ENCODE measurements around the gene SLC4A9.
"Not testable (repeated sequence)": the region's sequence is repeated elsewhere in the genome, so short reads cannot be mapped to it uniquely, and the experiment has no call there.

The SLC4A9 gene

GRCh38 chr5:140401362-140402257 is 41.6 kb downstream of the SLC4A9 start, which contains the start of gene ANKHD1:
TSS of gene ANKHD1 (plus strand) at chr5:140401833. CDS start at chr5:140401968, 135 bp downstream.
- DNase-seq = peak; percentile 99 to 100

DNA sequence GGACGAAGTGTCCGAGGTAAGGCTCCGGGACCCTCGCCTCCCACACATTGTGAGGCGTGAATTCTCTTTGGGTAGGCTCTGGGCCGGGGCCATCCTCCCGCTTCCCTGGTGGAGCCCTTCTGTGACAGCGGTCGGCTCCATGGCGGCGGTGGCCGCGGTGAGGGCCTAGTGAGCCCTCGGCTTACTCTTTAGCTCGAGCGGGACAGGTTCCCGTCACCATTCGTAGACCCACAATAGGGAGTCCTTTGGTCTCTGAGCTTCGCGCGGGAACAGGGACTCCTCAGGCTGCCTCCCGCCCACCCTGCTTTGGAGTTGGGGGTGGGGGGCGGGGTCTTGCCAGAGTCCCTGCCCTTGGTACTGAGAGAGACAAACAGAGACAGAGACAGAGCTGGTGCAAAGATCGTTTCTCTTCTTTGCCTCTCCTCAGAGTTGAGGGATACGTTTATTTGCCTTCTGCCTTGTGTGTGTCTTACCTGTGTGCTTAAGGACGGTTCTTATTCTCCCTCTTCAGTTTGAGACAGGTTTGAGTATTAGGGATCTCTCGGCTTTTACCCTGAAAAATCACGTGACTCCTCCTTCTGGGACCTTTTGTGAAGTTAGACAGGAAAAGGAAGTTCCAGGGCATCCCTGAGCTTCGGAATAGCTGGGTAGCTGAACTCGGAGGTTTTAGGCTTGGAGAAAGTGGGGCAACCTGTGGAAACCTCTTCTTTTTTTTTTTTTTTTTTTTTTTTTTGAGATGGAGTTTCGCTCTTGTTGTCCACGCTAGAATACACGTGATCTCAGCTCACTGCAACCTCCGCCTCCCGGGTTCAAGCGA is 42.5 kb downstream of the SLC4A9 start:
- DNase-seq = peak; percentile 80 to 94

GRCh38 chr5:140403613-140404012 is 43.6 kb downstream of the SLC4A9 start:
- no peak for DNase-seq

DNA sequence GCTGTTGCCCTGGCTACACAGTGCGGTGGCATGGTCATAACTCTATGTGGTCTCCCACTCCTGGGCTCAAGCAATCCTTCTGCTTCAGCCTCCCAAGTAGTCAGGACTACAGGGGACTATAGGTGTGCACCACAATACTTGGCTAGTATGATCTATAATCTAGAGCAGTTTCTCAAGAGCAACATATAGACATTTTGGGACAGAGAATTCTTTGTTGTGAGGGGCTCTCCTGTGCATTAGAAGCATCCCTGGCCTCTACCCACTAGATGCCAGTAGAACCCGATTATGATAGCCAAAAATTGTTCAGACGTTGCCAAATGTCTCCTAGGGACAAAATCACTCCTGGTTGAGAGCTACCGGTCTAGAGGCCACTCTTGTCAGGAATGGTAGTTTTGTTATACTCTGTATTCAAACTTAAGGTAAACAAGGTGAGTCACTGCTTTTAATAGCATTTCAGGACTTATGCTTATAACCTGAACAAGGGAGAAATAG is 48.8 kb downstream of the SLC4A9 start:
- no peak for DNase-seq

- no peak for DNase-seq
Measured at GRCh38 chr5:140413230-140413629, 53.2 kb downstream of the SLC4A9 start.

GRCh38 chr5:140417235-140417634 is 57.2 kb downstream of the SLC4A9 start:
- DNase-seq = no peak

- no peak for DNase-seq
Measured at GRCh38 chr5:140418862-140419520, 59.0 kb downstream of the SLC4A9 start.

DNA sequence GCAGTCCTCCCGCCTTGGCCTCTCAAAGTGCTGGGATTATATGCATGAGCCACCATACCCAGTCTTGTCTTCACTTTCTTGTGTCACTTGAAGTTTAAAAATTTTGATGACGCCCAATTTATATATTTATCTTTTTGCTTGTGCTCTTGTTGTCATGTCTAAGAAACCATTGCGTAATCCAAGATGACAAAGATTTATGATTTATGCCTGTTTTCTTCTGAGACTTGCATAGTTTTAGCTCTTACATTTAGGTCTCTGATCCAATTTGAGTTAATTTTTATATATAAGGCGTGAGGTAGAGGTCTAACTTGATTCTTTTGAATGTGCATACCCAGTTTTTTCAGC is 60.2 kb downstream of the SLC4A9 start:
- no peak for DNase-seq

DNA sequence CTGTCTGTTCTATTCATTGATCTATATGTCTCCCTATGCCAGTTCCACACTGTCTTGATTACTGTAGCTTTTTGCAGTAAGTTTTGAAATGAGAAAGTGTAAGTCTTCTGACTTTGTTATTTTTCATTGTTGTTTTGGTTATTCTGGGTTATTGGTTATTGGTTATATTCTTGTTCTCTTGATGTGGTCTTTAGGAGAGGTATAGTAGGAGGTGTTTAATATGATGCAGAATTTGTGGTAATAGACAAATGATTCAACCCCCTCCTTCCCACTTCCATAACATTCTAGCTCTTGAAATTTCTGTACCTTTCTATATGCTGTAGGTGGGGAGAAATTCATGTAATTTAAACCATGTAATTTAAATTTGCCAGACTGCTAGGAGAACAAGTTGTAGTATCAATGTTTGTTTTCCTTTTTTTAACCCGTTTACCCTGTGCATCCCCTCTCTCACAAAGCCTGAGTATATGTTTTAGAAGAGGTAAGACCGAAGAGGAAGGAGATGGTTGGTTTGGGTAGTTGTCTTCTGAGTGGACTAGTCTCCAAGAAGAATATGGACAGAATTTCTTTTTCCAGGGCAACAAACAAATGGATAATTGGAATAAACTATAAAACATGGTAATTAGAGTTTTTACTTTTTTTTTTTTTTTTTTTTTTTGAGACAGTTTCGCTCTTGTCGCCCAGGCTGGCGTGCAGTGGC is 60.8 kb downstream of the SLC4A9 start:
- no peak for DNase-seq

- DNase-seq = not testable (repeated sequence)
Measured at GRCh38 chr5:140421375-140421774, 61.4 kb downstream of the SLC4A9 start.

DNA sequence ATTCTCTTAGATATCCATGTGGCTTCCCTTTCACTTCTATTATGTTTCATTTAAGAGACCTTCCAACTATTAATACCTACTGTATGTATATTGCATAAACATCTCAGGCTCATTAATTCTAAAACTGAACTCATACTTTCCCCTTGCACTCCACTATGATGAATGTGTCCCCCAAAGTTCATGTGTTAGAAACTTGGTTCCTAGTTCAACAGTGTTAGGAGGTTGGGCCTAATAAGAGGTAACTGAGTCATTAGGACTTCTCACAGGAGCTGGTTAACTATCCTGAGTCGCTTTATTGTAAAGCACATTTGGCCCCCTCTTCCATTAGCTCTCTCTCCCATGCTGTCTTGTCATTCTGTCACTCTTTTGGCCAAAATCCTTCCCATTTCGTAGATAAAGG is 63.6 kb downstream of the SLC4A9 start:
- DNase-seq = no peak

DNA sequence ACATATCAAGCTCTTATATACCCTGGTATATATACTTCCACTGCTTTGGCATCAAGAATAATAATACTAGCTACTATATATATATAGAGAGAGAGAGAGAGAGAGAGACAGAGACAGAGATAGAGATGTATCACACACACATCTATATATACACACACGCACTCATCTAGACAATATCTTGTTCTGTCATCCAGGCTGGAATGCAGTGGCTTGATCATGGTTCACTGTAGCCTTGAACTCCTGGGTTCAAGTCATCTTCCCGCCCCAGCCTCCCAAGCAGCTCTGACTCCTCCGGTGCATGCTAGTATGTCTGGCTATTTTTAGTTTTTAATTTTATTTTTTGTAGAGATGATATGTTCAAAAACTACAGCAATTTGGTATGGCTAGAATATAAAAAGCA is 64.1 kb downstream of the SLC4A9 start:
- DNase-seq = no peak
